WTC11 (cell line): ENCODE data around the gene NSUN2.

ENCODE experiments used
- CREB1 ChIP-seq: sonication (generic); formaldehyde crosslinking; IDR thresholded peaks from 2 replicates; pipeline ENCODE4 v1.8.0; 2023; ENCODE audit warnings: mild to moderate bottlenecking, missing genetic modification reagents
- ETV6 ChIP-seq: sonication (generic); formaldehyde crosslinking; IDR thresholded peaks from 2 replicates; pipeline ENCODE4 v1.8.1; 2022; ENCODE audit warnings: mild to moderate bottlenecking, missing genetic modification reagents
- FOXK1 ChIP-seq: sonication (generic); formaldehyde crosslinking; IDR thresholded peaks from 2 replicates; pipeline ENCODE4 v1.8.0; 2022; ENCODE audit warnings: mild to moderate bottlenecking, moderate library complexity, missing genetic modification reagents
- IRF1 ChIP-seq: sonication (generic); formaldehyde crosslinking; IDR thresholded peaks from 2 replicates; pipeline ENCODE4 v1.8.0; 2023; ENCODE audit warnings: missing genetic modification reagents
- NR1H2 ChIP-seq: sonication (generic); formaldehyde crosslinking; IDR thresholded peaks from 2 replicates; pipeline ENCODE4 v1.9.0; 2021; ENCODE audit warnings: mild to moderate bottlenecking, moderate library complexity, missing genetic modification reagents
- ZBTB21 ChIP-seq: sonication (generic); formaldehyde crosslinking; IDR thresholded peaks from 2 replicates; pipeline ENCODE4 v1.8.1; 2023; ENCODE audit warnings: mild to moderate bottlenecking, missing genetic modification reagents, borderline replicate concordance
- ZNF232 ChIP-seq: sonication (generic); formaldehyde crosslinking; IDR thresholded peaks from 2 replicates; pipeline ENCODE4 v1.8.0; 2022; ENCODE audit warnings: mild to moderate bottlenecking, missing genetic modification reagents
- TF ChIP-seq, protein P1 (sequence below): fragments of 200-600 bp; IDR thresholded peaks from 2 replicates; pipeline ENCODE4 v1.8.0; 2022; ENCODE audit warnings: antibody characterized with exemption
- TF ChIP-seq, protein P2 (sequence below): sonication (generic); formaldehyde crosslinking; IDR thresholded peaks from 2 replicates; pipeline ENCODE4 v1.8.0; 2023; ENCODE audit warnings: missing genetic modification reagents, mild to moderate bottlenecking, borderline replicate concordance

- no peak for TF ChIP-seq NR1H2 (CRISPR knock-in tag)
- TF ChIP-seq FOXK1 (CRISPR knock-in tag): no peak
- no peak for TF ChIP-seq CREB1
- TF ChIP-seq IRF1 (CRISPR knock-in tag): no peak
- TF ChIP-seq, protein P1, sequence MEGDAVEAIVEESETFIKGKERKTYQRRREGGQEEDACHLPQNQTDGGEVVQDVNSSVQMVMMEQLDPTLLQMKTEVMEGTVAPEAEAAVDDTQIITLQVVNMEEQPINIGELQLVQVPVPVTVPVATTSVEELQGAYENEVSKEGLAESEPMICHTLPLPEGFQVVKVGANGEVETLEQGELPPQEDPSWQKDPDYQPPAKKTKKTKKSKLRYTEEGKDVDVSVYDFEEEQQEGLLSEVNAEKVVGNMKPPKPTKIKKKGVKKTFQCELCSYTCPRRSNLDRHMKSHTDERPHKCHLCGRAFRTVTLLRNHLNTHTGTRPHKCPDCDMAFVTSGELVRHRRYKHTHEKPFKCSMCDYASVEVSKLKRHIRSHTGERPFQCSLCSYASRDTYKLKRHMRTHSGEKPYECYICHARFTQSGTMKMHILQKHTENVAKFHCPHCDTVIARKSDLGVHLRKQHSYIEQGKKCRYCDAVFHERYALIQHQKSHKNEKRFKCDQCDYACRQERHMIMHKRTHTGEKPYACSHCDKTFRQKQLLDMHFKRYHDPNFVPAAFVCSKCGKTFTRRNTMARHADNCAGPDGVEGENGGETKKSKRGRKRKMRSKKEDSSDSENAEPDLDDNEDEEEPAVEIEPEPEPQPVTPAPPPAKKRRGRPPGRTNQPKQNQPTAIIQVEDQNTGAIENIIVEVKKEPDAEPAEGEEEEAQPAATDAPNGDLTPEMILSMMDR: no peak
- TF ChIP-seq, protein P2, sequence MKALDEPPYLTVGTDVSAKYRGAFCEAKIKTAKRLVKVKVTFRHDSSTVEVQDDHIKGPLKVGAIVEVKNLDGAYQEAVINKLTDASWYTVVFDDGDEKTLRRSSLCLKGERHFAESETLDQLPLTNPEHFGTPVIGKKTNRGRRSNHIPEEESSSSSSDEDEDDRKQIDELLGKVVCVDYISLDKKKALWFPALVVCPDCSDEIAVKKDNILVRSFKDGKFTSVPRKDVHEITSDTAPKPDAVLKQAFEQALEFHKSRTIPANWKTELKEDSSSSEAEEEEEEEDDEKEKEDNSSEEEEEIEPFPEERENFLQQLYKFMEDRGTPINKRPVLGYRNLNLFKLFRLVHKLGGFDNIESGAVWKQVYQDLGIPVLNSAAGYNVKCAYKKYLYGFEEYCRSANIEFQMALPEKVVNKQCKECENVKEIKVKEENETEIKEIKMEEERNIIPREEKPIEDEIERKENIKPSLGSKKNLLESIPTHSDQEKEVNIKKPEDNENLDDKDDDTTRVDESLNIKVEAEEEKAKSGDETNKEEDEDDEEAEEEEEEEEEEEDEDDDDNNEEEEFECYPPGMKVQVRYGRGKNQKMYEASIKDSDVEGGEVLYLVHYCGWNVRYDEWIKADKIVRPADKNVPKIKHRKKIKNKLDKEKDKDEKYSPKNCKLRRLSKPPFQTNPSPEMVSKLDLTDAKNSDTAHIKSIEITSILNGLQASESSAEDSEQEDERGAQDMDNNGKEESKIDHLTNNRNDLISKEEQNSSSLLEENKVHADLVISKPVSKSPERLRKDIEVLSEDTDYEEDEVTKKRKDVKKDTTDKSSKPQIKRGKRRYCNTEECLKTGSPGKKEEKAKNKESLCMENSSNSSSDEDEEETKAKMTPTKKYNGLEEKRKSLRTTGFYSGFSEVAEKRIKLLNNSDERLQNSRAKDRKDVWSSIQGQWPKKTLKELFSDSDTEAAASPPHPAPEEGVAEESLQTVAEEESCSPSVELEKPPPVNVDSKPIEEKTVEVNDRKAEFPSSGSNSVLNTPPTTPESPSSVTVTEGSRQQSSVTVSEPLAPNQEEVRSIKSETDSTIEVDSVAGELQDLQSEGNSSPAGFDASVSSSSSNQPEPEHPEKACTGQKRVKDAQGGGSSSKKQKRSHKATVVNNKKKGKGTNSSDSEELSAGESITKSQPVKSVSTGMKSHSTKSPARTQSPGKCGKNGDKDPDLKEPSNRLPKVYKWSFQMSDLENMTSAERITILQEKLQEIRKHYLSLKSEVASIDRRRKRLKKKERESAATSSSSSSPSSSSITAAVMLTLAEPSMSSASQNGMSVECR (CRISPR knock-in tag): no peak
- no peak for TF ChIP-seq ETV6
- TF ChIP-seq ZBTB21: no peak
- no peak for TF ChIP-seq ZNF232
Observed at GRCh38 chr5:6576861-6577501, 55.9 kb downstream of the NSUN2 start.
